SK-N-SH (cell line): ENCODE measurements around the gene TCF23. TPM values are rescaled to one million over a fixed set of nuclear protein-coding genes. Genes with fewer than 3 reads are reported as not detected.

Experiments
- CTCF ChIA-PET: fragments of 300-600, 350-600 bp; formaldehyde crosslinking; extraction: SDS; loops from one replicate; lab custom pipeline; 2021; lab: Yijun Ruan, JAX
- POLR2A ChIA-PET: fragments of 350-600 bp; sonication (Branson Sonifier 250); formaldehyde crosslinking; extraction: SDS; loops from one replicate; lab custom pipeline; 2020; ENCODE audit warnings: antibody characterized with exemption, inconsistent platforms; lab: Yijun Ruan, JAX
- DNase-seq: peaks from one replicate; pipeline ENCODE4 v3.0.0; 2012
- H2AFZ ChIP-seq: fragments of 200-600 bp; sonication (generic); 2 replicates; pipeline ENCODE4 v1.8.1; 2016; ENCODE audit warnings: antibody characterized with exemption, mild to moderate bottlenecking, low read depth
- H3F3A ChIP-seq: fragments of 200-600 bp; sonication (generic); replicated peaks from 2 replicates; pipeline ENCODE3; 2016; ENCODE audit warnings: antibody characterized with exemption, mild to moderate bottlenecking; ENCODE audit not compliant: insufficient read depth
- H3K27ac ChIP-seq, 2 experiments: fragments of 200-500 bp in 1 of 2; fragments of 200-600 bp in 1 of 2; sonication (Bioruptor generic) in 1 of 2; sonication (generic), shearing (Covaris generic) in 1 of 2; 2 replicates each; pipeline versions ENCODE4 v1.5.1 to v1.6.1; 2014 to 2016; ENCODE audit warnings: low read depth in 2 of 2, inconsistent platforms in 1 of 2, low read length in 1 of 2, mild to moderate bottlenecking in 1 of 2, mixed read lengths in 1 of 2
- H3K27me3 ChIP-seq: fragments of 200-600 bp; sonication (generic), shearing (Covaris generic); 2 replicates; pipeline ENCODE4 v1.6.1; 2016; ENCODE audit warnings: mixed run types; ENCODE audit not compliant: insufficient read depth
- H3K36me3 ChIP-seq, 2 experiments: fragments of 200-500 bp in 1 of 2; fragments of 200-600 bp in 1 of 2; sonication (Bioruptor generic) in 1 of 2; sonication (generic) in 1 of 2; replicated peaks in 1 of 2; 2 replicates each; pipeline versions ENCODE3 to v1.5.1; 2014 to 2016; ENCODE audit warnings: low read length in 1 of 2, mild to moderate bottlenecking in 1 of 2; ENCODE audit not compliant: insufficient read depth in 2 of 2, control insufficient read depth in 1 of 2
- H3K4me1 ChIP-seq, 2 experiments: fragments of 200-500 bp in 1 of 2; fragments of 200-600 bp in 1 of 2; sonication (Bioruptor generic) in 1 of 2; sonication (generic), shearing (Covaris generic) in 1 of 2; 2 replicates each; pipeline versions ENCODE4 v1.5.1 to v1.6.1; 2014 to 2016; ENCODE audit warnings: low read depth in 1 of 2, low read length in 1 of 2, mixed run types in 1 of 2; ENCODE audit not compliant: insufficient read depth in 2 of 2, control insufficient read depth in 1 of 2
- H3K4me2 ChIP-seq: fragments of 200-600 bp; sonication (generic), shearing (Covaris generic); 2 replicates; pipeline ENCODE4 v1.6.1; 2017; ENCODE audit warnings: mixed run types
- H3K4me3 ChIP-seq, 2 experiments: fragments of 200-500 bp in 1 of 2; fragments of 200-600 bp in 1 of 2; sonication (Bioruptor generic) in 1 of 2; sonication (generic), shearing (Covaris generic) in 1 of 2; 2 replicates each; pipeline versions ENCODE4 v1.5.1 to v1.8.1; 2014 to 2016; ENCODE audit warnings: low read depth in 2 of 2, inconsistent platforms in 1 of 2, low read length in 1 of 2, mild to moderate bottlenecking in 1 of 2, mixed read lengths in 1 of 2, moderate library complexity in 1 of 2
- H3K79me2 ChIP-seq: fragments of 200-600 bp; sonication (generic); 2 replicates; pipeline ENCODE4 v1.8.1; 2017; ENCODE audit warnings: mild to moderate bottlenecking; ENCODE audit not compliant: insufficient read depth
- H3K9ac ChIP-seq: fragments of 200-600 bp; sonication (generic); 2 replicates; pipeline ENCODE4 v1.6.1; 2017; ENCODE audit warnings: mixed run types
- H3K9me2 ChIP-seq: fragments of 200-600 bp; sonication (generic); 2 replicates; pipeline ENCODE4 v1.6.1; 2017; ENCODE audit warnings: mixed run types
- H3K9me3 ChIP-seq: fragments of 200-600 bp; sonication (generic); 2 replicates; pipeline ENCODE4 v1.6.1; 2017; ENCODE audit warnings: mixed run types, mild to moderate bottlenecking, moderate library complexity
- H4K20me1 ChIP-seq: fragments of 200-600 bp; sonication (generic); 2 replicates; pipeline ENCODE4 v1.6.1; 2017; ENCODE audit warnings: mild to moderate bottlenecking, mixed run types; ENCODE audit not compliant: insufficient read depth
- ELF1 ChIP-seq: IDR thresholded peaks from 2 replicates; pipeline ENCODE4 v1.4.0; 2012
- EP300 ChIP-seq, 2 experiments: IDR thresholded peaks; 2 replicates each; pipeline versions ENCODE4 v1.4.0 to v1.6.1; 2012; ENCODE audit warnings: borderline replicate concordance in 1 of 2, low read depth in 1 of 2, low read length in 1 of 2
- EZH2phosphoT487 ChIP-seq: fragments of 200-600 bp; sonication (generic); IDR thresholded peaks from 2 replicates; pipeline ENCODE4 v1.6.1; 2017; ENCODE audit warnings: low read depth, mixed run types, mild to moderate bottlenecking, antibody characterized with exemption, moderate library complexity, borderline replicate concordance
- FOXJ3 ChIP-seq: sonication (generic); formaldehyde crosslinking; IDR thresholded peaks from 2 replicates; pipeline ENCODE4 v1.5.1; 2020; ENCODE audit warnings: mild to moderate bottlenecking, missing genetic modification reagents
- FOXM1 ChIP-seq: IDR thresholded peaks from 2 replicates; pipeline ENCODE4 v1.4.0; 2012; ENCODE audit warnings: low read depth, mild to moderate bottlenecking
- GABPA ChIP-seq: IDR thresholded peaks from 2 replicates; pipeline ENCODE4 v1.4.0; 2012; ENCODE audit warnings: low read depth, mild to moderate bottlenecking
- GATA2 ChIP-seq: sonication (generic); formaldehyde crosslinking; IDR thresholded peaks from 2 replicates; pipeline ENCODE4 v1.5.0; 2020; ENCODE audit warnings: mild to moderate bottlenecking, missing genetic modification reagents
- JUND ChIP-seq: IDR thresholded peaks from 2 replicates; pipeline ENCODE4 v1.4.0; 2012
- MEF2A ChIP-seq: IDR thresholded peaks from 2 replicates; pipeline ENCODE4 v1.4.0; 2012; ENCODE audit warnings: low read depth, borderline replicate concordance
- MXI1 ChIP-seq: IDR thresholded peaks from 2 replicates; pipeline ENCODE4 v1.6.1; 2012; ENCODE audit warnings: mild to moderate bottlenecking, low read depth, low read length, improper control_type of control experiment
- NFIC ChIP-seq: IDR thresholded peaks from 2 replicates; pipeline ENCODE4 v1.4.0; 2012; ENCODE audit warnings: borderline replicate concordance
- POLR2AphosphoS5 ChIP-seq: IDR thresholded peaks from 2 replicates; pipeline ENCODE4 v1.6.1; 2012; ENCODE audit warnings: low read depth, low read length
- RCOR1 ChIP-seq: fragments of 150-350 bp; IDR thresholded peaks from 2 replicates; pipeline ENCODE4 v1.6.1; 2017; ENCODE audit warnings: antibody characterized with exemption, low read length
- RFX5 ChIP-seq: IDR thresholded peaks from 2 replicates; pipeline ENCODE4 v1.6.1; 2012; ENCODE audit warnings: mild to moderate bottlenecking, improper control_type of control experiment, low read length
- RXRA ChIP-seq: IDR thresholded peaks from 2 replicates; pipeline ENCODE4 v1.4.0; 2012; ENCODE audit warnings: low read depth, mild to moderate bottlenecking, borderline replicate concordance
- SIN3A ChIP-seq: IDR thresholded peaks from 2 replicates; pipeline ENCODE4 v1.6.1; 2012; ENCODE audit warnings: low read depth, mild to moderate bottlenecking, low read length, moderate library complexity, borderline replicate concordance
- SMC3 ChIP-seq: IDR thresholded peaks from 2 replicates; pipeline ENCODE4 v1.6.1; 2012; ENCODE audit warnings: low read depth, low read length, improper control_type of control experiment
- TAF1 ChIP-seq: IDR thresholded peaks from 2 replicates; pipeline ENCODE4 v1.6.1; 2012; ENCODE audit warnings: low read depth, mild to moderate bottlenecking, low read length, moderate library complexity, borderline replicate concordance
- TCF12 ChIP-seq: IDR thresholded peaks from 2 replicates; pipeline ENCODE4 v1.4.0; 2012
- YY1 ChIP-seq: IDR thresholded peaks from 2 replicates; pipeline ENCODE4 v1.4.0; 2012; ENCODE audit warnings: low read depth, mild to moderate bottlenecking
- WGBS: methylation state at CpG from one replicate; pipeline ENCODE4 v1.1.6; 2017; ENCODE audit warnings: low lambda C conversion rate; 5-methylcytosine and 5-hydroxymethylcytosine counted together
- polyA plus RNA-seq, 3 experiments: library from polyadenylated mRNA; depleted of rRNA; stranded (reverse); fragments of >200 nt; gene quantifications; 2 replicates each; pipeline ENCODE4 v1.2.3, GENCODE V29; 2012
- TF ChIP-seq, protein P1 (sequence below): IDR thresholded peaks from 2 replicates; pipeline ENCODE4; 2012
- TF ChIP-seq, protein P2 (sequence below): fragments of 150-350 bp; IDR thresholded peaks from 2 replicates; pipeline ENCODE4 v1.6.1; 2017; ENCODE audit warnings: antibody characterized with exemption, low read length, low read depth, borderline replicate concordance
- TF ChIP-seq, protein P3 (sequence below): IDR thresholded peaks from 2 replicates; pipeline ENCODE4 v1.6.1; 2012; ENCODE audit warnings: mild to moderate bottlenecking, low read depth, low read length, moderate library complexity
- TF ChIP-seq, protein P4 (sequence below): IDR thresholded peaks from 2 replicates; pipeline ENCODE4 v1.4.0; 2012; ENCODE audit warnings: low read depth, borderline replicate concordance
- TF ChIP-seq, protein P5 (sequence below): fragments of 200-600 bp; sonication (generic); IDR thresholded peaks from 2 replicates; pipeline ENCODE4 v1.6.1; 2017; ENCODE audit warnings: antibody characterized with exemption, mild to moderate bottlenecking, moderate library complexity

TCF23 gene
- polyA plus RNA-seq, 1 of the 3 experiments (the other 2 are of a cell fraction): not detected

DNA sequence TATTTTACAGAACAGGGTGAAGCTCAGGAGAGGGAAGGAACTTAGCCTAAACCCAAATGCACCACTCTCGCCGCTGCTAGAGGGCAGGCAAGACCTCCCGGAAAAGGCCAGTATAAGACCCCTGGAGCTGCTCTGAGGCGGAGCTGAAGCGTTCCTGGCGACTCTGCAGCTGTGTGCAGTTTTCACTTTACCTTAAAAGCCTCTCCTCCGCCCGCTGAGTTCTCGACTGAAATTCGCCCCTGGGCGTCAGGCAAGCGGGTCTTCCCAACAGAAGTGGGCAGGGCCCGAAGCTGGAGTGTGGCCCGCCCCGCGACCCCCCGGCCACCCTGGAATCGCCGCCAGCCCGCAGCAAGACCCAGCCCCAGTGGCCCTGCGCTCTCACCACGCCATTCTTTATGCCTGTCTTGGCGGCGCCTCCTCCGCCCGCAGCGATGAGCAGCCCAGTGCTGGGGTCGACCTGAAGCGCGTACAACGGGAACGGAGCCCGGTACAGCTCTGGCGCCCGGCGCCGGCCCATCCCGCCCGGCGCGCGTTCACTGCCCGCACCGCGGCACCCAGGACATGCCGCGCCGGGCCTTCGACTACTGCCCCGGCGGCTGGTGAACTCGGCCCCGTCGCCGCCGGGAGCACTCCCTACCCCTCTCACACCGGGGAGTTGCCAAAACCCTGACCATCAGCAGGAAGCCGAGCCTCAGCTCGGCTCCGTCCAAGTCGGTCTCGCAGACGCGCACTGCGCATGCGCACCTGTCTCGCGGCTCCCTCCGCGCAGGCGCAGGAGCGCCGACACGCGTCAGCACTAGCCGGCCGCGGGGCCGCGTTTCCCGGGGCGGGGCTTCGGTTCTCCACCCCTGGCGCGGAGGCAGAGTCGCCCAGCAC, 14.7 kb upstream of the TCF23 start, which contains the start of gene PREB:
PREB (minus strand) TSS at position 732 of the 876 bp plus-strand sequence; CDS start at position 517, 215 bp downstream.
- Histone ChIP-seq H3K9me3 (no peaks in the 10 kb centered on the region), H3K9ac (peak within 1 kb of the TSS; percentile 83), H3K79me2 (peaks cover 21% of the 10 kb centered on the region), H4K20me1 (peaks cover 9% of the 10 kb centered on the region; the same call in 1 of the 2 replicates), H3F3A (no peaks in the 10 kb centered on the region), H3K4me2 (peak within 1 kb of the TSS; percentile 91), H3K9me2 (no peaks in the 10 kb centered on the region), H3K4me1 (peaks cover 7 to 14% of the 10 kb centered on the region in 2 experiments; a peak in 3 of 4 replicates), H3K27me3 (0 out of 2 replicates have a peak, but pooled peaks cover 1% of the 10 kb centered on the region), H3K36me3 (peaks cover 9 to 32% of the 10 kb centered on the region in 2 experiments), H2AFZ (peak within 1 kb of the TSS; percentile 88), H3K4me3 (peak within 1 kb of the TSS; percentile 94 to 97), H3K27ac (peak within 1 kb of the TSS; percentile 55 to 71; a peak in 3 of 4 replicates)
- 3% methylated on average over 26 of the region's 86 CpGs for WGBS
- CTCF ChIA-PET: interaction anchor here (0.8 to 6.3 kb wide), 24 partner anchors 9 to 173 kb away, joined by 3 to 43 read pairs (median 4); partner anchors contain the start of genes ABHD1, CGREF1, EMILIN1 and TCF23
- DNase-seq: peak; percentile 100
- POLR2A ChIA-PET: interaction anchor here (0.6 to 2.6 kb wide), 8 partner anchors 10 to 73 kb away, joined by 3 to 18 read pairs (median 4); partner anchors contain the start of genes ABHD1, CGREF1 and KHK
- TF ChIP-seq ELF1 (no peak), EZH2phosphoT487 (no peak), RFX5 (no peak), TCF12 (no peak), GATA2 (CRISPR knock-in tag) (no peak), NFIC (no peak), EP300 (IDR thresholded peaks at IDR 0.05; ENCODE audit: borderline replicate concordance in 1 of 2, low read depth in 1 of 2, low read length in 1 of 2) (no peak), JUND (no peak), YY1 (peak; percentile 97), POLR2AphosphoS5 (peak; percentile 88), MXI1 (peak; percentile 38; the same call in 1 of the 2 replicates), SIN3A (peak; percentile 42; the same call in 1 of the 2 replicates), SMC3 (peak; percentile 24; the same call in 1 of the 2 replicates), RXRA (no peak), MEF2A (no peak), GABPA (no peak; the same call in 1 of the 2 replicates), RCOR1 (no peak), FOXM1 (no peak), TAF1 (no peak), FOXJ3 (no peak)
- TF ChIP-seq, protein P1, sequence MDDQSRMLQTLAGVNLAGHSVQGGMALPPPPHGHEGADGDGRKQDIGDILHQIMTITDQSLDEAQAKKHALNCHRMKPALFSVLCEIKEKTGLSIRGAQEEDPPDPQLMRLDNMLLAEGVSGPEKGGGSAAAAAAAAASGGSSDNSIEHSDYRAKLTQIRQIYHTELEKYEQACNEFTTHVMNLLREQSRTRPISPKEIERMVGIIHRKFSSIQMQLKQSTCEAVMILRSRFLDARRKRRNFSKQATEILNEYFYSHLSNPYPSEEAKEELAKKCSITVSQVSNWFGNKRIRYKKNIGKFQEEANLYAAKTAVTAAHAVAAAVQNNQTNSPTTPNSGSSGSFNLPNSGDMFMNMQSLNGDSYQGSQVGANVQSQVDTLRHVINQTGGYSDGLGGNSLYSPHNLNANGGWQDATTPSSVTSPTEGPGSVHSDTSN: no peak
- TF ChIP-seq, protein P2, sequence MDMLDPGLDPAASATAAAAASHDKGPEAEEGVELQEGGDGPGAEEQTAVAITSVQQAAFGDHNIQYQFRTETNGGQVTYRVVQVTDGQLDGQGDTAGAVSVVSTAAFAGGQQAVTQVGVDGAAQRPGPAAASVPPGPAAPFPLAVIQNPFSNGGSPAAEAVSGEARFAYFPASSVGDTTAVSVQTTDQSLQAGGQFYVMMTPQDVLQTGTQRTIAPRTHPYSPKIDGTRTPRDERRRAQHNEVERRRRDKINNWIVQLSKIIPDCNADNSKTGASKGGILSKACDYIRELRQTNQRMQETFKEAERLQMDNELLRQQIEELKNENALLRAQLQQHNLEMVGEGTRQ: no peak
- TF ChIP-seq, protein P3, sequence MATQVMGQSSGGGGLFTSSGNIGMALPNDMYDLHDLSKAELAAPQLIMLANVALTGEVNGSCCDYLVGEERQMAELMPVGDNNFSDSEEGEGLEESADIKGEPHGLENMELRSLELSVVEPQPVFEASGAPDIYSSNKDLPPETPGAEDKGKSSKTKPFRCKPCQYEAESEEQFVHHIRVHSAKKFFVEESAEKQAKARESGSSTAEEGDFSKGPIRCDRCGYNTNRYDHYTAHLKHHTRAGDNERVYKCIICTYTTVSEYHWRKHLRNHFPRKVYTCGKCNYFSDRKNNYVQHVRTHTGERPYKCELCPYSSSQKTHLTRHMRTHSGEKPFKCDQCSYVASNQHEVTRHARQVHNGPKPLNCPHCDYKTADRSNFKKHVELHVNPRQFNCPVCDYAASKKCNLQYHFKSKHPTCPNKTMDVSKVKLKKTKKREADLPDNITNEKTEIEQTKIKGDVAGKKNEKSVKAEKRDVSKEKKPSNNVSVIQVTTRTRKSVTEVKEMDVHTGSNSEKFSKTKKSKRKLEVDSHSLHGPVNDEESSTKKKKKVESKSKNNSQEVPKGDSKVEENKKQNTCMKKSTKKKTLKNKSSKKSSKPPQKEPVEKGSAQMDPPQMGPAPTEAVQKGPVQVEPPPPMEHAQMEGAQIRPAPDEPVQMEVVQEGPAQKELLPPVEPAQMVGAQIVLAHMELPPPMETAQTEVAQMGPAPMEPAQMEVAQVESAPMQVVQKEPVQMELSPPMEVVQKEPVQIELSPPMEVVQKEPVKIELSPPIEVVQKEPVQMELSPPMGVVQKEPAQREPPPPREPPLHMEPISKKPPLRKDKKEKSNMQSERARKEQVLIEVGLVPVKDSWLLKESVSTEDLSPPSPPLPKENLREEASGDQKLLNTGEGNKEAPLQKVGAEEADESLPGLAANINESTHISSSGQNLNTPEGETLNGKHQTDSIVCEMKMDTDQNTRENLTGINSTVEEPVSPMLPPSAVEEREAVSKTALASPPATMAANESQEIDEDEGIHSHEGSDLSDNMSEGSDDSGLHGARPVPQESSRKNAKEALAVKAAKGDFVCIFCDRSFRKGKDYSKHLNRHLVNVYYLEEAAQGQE: no peak
- TF ChIP-seq, protein P4, sequence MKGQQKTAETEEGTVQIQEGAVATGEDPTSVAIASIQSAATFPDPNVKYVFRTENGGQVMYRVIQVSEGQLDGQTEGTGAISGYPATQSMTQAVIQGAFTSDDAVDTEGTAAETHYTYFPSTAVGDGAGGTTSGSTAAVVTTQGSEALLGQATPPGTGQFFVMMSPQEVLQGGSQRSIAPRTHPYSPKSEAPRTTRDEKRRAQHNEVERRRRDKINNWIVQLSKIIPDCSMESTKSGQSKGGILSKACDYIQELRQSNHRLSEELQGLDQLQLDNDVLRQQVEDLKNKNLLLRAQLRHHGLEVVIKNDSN: no peak
- TF ChIP-seq, protein P5, sequence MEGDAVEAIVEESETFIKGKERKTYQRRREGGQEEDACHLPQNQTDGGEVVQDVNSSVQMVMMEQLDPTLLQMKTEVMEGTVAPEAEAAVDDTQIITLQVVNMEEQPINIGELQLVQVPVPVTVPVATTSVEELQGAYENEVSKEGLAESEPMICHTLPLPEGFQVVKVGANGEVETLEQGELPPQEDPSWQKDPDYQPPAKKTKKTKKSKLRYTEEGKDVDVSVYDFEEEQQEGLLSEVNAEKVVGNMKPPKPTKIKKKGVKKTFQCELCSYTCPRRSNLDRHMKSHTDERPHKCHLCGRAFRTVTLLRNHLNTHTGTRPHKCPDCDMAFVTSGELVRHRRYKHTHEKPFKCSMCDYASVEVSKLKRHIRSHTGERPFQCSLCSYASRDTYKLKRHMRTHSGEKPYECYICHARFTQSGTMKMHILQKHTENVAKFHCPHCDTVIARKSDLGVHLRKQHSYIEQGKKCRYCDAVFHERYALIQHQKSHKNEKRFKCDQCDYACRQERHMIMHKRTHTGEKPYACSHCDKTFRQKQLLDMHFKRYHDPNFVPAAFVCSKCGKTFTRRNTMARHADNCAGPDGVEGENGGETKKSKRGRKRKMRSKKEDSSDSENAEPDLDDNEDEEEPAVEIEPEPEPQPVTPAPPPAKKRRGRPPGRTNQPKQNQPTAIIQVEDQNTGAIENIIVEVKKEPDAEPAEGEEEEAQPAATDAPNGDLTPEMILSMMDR: peak; percentile 56
